ENCODE measurements around the gene CTDNEP1. TPM values are rescaled to one million over a fixed set of nuclear protein-coding genes. Genes with fewer than 3 reads are reported as not detected.

CTDNEP1 gene
- total and polyA plus RNA-seq, 4 donors = 11.0 to 28.6 (median 18.6) TPM

- 91% methylated on average over 24 of the region's 24 CpGs for WGBS
- Histone ChIP-seq H3K9ac (ENCODE audit: low read depth in 1 of 2, low read length in 2 of 2) (no peak overlapping the region), H3K4me1 (ENCODE audit: control insufficient read depth in 4 of 4, insufficient read depth in 4 of 4, low read length in 3 of 4) (peaks cover 0 to 2% (median 0%) of the 10 kb centered on the region in 4 donors), H3K27me3 (ENCODE audit: control insufficient read depth in 4 of 4, insufficient read depth in 4 of 4, low read length in 3 of 4) (no peaks in the 10 kb centered on the region), H3K27ac (ENCODE audit: low read depth in 1 of 2, low read length in 2 of 2) (no peak overlapping the region), H3K9me3 (ENCODE audit: control insufficient read depth in 4 of 4, low read length in 3 of 4) (no peaks in the 10 kb centered on the region), H3K4me3 (ENCODE audit: low read depth in 1 of 3, low read length in 3 of 3) (no peak overlapping the region), H3K36me3 (ENCODE audit: control insufficient read depth in 4 of 4, insufficient read depth in 3 of 4, low read depth in 1 of 4, low read length in 3 of 4) (no peaks in the 10 kb centered on the region)
- no peak for TF ChIP-seq NR2F2 (IDR thresholded peaks at IDR 0.05)
- no peak for TF ChIP-seq FOXA1 (IDR thresholded peaks at IDR 0.05)
- no peak for TF ChIP-seq GABPA (IDR thresholded peaks at IDR 0.05 in 1 of 2, conservative IDR thresholded peaks at IDR 0.05 in 1 of 2)
- no peak for TF ChIP-seq EGR1 (IDR thresholded peaks at IDR 0.05; ENCODE audit: low read depth in 2 of 2)
- DNase-seq (ENCODE audit: low spot score) = no peak
Measured at GRCh38 chr17:7207120-7208001, 44.2 kb downstream of the CTDNEP1 start.

- 71% methylated on average over 15 of the region's 15 CpGs for WGBS
- Histone ChIP-seq H3K4me3 (ENCODE audit: low read depth in 1 of 3, low read length in 3 of 3) (no peak overlapping the region), H3K4me1 (ENCODE audit: control insufficient read depth in 4 of 4, insufficient read depth in 4 of 4, low read length in 3 of 4) (peaks cover 0 to 2% (median 0%) of the 10 kb centered on the region in 4 donors), H3K9ac (ENCODE audit: low read depth in 1 of 2, low read length in 2 of 2) (no peak overlapping the region), H3K9me3 (ENCODE audit: control insufficient read depth in 4 of 4, low read length in 3 of 4) (no peaks in the 10 kb centered on the region), H3K27ac (ENCODE audit: low read depth in 1 of 2, low read length in 2 of 2) (peak overlapping the region in 1 of 2 donors; percentile 49), H3K36me3 (ENCODE audit: control insufficient read depth in 4 of 4, insufficient read depth in 3 of 4, low read depth in 1 of 4, low read length in 3 of 4) (no peaks in the 10 kb centered on the region), H3K27me3 (ENCODE audit: control insufficient read depth in 4 of 4, insufficient read depth in 4 of 4, low read length in 3 of 4) (no peaks in the 10 kb centered on the region)
- TF ChIP-seq NR2F2 (IDR thresholded peaks at IDR 0.05) (no peak), REST (IDR thresholded peaks at IDR 0.05) (no peak), RAD21 (IDR thresholded peaks at IDR 0.05) (no peak), FOXA1 (IDR thresholded peaks at IDR 0.05) (no peak), SP1 (IDR thresholded peaks at IDR 0.05) (no peak), RXRA (IDR thresholded peaks at IDR 0.05) (no peak), EGR1 (IDR thresholded peaks at IDR 0.05; ENCODE audit: low read depth in 2 of 2) (no peak), YY1 (IDR thresholded peaks at IDR 0.05) (no peak), ATF3 (IDR thresholded peaks at IDR 0.05) (no peak), ZBTB33 (IDR thresholded peaks at IDR 0.05) (no peak), FOXA2 (IDR thresholded peaks at IDR 0.05) (no peak), HNF4A (conservative IDR thresholded peaks at IDR 0.05) (no peak), GABPA (IDR thresholded peaks at IDR 0.05 in 1 of 2, conservative IDR thresholded peaks at IDR 0.05 in 1 of 2) (no peak)
- TF ChIP-seq, protein P1, sequence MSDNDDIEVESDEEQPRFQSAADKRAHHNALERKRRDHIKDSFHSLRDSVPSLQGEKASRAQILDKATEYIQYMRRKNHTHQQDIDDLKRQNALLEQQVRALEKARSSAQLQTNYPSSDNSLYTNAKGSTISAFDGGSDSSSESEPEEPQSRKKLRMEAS (IDR thresholded peaks at IDR 0.05) = no peak
- no peak for DNase-seq (ENCODE audit: low spot score)
Measured at GRCh38 chr17:7205561-7205960, 46.0 kb downstream of the CTDNEP1 start.
